A673 (cell line): ENCODE measurements around the gene CAPS2. TPM values are rescaled to one million over a fixed set of nuclear protein-coding genes. Genes with fewer than 3 reads are reported as not detected.

ENCODE experiments used
- BruUV-seq: library from RNA; stranded (reverse); fragments of 400-500 nt; replicated peaks from 2 replicates; lab custom pipeline; 2021; lab: Mats Ljungman, UMichigan
- CTCF ChIA-PET: fragments of 300-600 bp; sonication (Branson Sonifier 250); formaldehyde crosslinking; loops from one replicate; lab custom pipeline; 2022; ENCODE audit warnings: antibody characterized with exemption; lab: Charles Lee
- POLR2A ChIA-PET: fragments of 300-600 bp; sonication (Branson Sonifier 250); formaldehyde crosslinking; loops from one replicate; lab custom pipeline; 2022; ENCODE audit warnings: antibody characterized with exemption; ENCODE audit not compliant: low non-redundant PET; lab: Charles Lee
- DNase-seq: peaks from one replicate; pipeline ENCODE4 v3.0.0-alpha.2; 2015; ENCODE audit warnings: low spot score
- H3K27ac ChIP-seq: fragments of 200-600 bp; sonication (generic); 2 replicates; pipeline ENCODE4 v1.5.1; 2016; ENCODE audit warnings: mixed run types, low read depth, mild to moderate bottlenecking, mixed read lengths, antibody characterized with exemption, low read length; ENCODE audit not compliant: poor library complexity, severe bottlenecking
- H3K27me3 ChIP-seq: fragments of 200-600 bp; sonication (generic); replicated peaks from 2 replicates; pipeline ENCODE4 v1.6.1; 2017; ENCODE audit warnings: mixed run types, low read depth, mild to moderate bottlenecking, mixed read lengths, antibody characterized with exemption, low read length; ENCODE audit not compliant: insufficient read depth, poor library complexity
- H3K36me3 ChIP-seq: fragments of 200-600 bp; sonication (generic); 2 replicates; pipeline ENCODE4 v1.6.1; 2016; ENCODE audit warnings: mixed run types, mild to moderate bottlenecking, mixed read lengths, antibody characterized with exemption, low read length; ENCODE audit not compliant: insufficient read depth, poor library complexity, severe bottlenecking
- H3K4me1 ChIP-seq: fragments of 200-600 bp; sonication (generic); 2 replicates; pipeline ENCODE4 v1.6.1; 2017; ENCODE audit warnings: mixed run types, mild to moderate bottlenecking, mixed read lengths, antibody characterized with exemption, low read length; ENCODE audit not compliant: insufficient read depth, poor library complexity, severe bottlenecking
- H3K4me3 ChIP-seq: fragments of 200-600 bp; sonication (generic); 2 replicates; pipeline ENCODE4 v1.5.1; 2016; ENCODE audit warnings: low read depth, mixed run types, mild to moderate bottlenecking, mixed read lengths, low read length; ENCODE audit not compliant: poor library complexity, severe bottlenecking
- H3K9me3 ChIP-seq: fragments of 200-600 bp; sonication (generic); 2 replicates; pipeline ENCODE4 v1.6.1; 2016; ENCODE audit warnings: mixed run types, low read depth, mild to moderate bottlenecking, mixed read lengths, antibody characterized with exemption, low read length; ENCODE audit not compliant: poor library complexity, severe bottlenecking
- EZH2 ChIP-seq: fragments of 200-600 bp; sonication (generic); IDR thresholded peaks from 2 replicates; pipeline ENCODE4 v1.6.1; 2017; ENCODE audit warnings: borderline replicate concordance, low read depth, mild to moderate bottlenecking, mixed read lengths, antibody characterized with exemption, low read length; ENCODE audit not compliant: poor library complexity, severe bottlenecking
- intact Hi-C: fragments of 100-400 bp; cut with micrococcal nuclease; formaldehyde crosslinking; loops from one replicate; pipeline ENCODE4 v1.10.0; 2022; ENCODE audit not compliant: unreplicated experiment
- total RNA-seq: library from RNA; stranded (reverse); gene quantifications from 2 replicates; pipeline ENCODE4 v1.2.3, GENCODE V29; 2021
- TF ChIP-seq, protein P1 (sequence below): fragments of 300-800, 200-600 bp; sonication (generic); conservative IDR thresholded peaks from 2 replicates; pipeline ENCODE4 v1.5.1; 2017; ENCODE audit warnings: low read depth, mild to moderate bottlenecking, antibody characterized with exemption, low read length, moderate library complexity, mixed read lengths

Gene CAPS2
- total RNA-seq, 1 experiment from 2014 or later: 13.2 TPM

- BruUV-seq: no TSS peak
- DNase-seq: no peak
- intact Hi-C loops: no loop called here
- CTCF ChIA-PET: no interaction called here
- Histone ChIP-seq H3K4me1 (no peaks in the 10 kb centered on the region), H3K27ac (no peak overlapping the region), H3K9me3 (no peaks in the 10 kb centered on the region), H3K4me3 (no peak overlapping the region), H3K27me3 (no peaks in the 10 kb centered on the region), H3K36me3 (no peaks in the 10 kb centered on the region)
- POLR2A ChIA-PET: no interaction called here
- no peak for TF ChIP-seq EZH2
- TF ChIP-seq, protein P1, sequence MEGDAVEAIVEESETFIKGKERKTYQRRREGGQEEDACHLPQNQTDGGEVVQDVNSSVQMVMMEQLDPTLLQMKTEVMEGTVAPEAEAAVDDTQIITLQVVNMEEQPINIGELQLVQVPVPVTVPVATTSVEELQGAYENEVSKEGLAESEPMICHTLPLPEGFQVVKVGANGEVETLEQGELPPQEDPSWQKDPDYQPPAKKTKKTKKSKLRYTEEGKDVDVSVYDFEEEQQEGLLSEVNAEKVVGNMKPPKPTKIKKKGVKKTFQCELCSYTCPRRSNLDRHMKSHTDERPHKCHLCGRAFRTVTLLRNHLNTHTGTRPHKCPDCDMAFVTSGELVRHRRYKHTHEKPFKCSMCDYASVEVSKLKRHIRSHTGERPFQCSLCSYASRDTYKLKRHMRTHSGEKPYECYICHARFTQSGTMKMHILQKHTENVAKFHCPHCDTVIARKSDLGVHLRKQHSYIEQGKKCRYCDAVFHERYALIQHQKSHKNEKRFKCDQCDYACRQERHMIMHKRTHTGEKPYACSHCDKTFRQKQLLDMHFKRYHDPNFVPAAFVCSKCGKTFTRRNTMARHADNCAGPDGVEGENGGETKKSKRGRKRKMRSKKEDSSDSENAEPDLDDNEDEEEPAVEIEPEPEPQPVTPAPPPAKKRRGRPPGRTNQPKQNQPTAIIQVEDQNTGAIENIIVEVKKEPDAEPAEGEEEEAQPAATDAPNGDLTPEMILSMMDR: no peak
These were observed 69.8 kb downstream of the CAPS2 start for GRCh38 chr12:75260316-75260715.

DNA sequence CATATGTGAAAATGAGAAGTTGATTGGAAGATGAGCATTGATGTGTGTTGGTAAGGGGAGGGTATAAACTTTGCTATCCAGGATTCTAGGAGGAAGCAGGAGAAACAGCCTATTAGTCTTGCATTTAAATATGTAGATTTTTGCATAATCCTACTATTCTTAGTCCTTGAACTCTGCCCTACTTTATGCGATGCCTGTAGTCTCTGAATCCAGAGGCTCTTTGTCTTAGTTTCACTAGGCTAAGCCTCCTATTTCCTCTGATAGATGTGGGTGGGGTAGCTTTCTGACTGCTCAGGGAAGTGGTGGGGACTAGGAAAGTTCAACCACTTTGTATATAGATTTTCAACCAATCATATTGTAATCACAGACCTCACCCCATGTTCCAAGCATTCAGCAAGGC is 71.0 kb downstream of the CAPS2 start:
- Histone ChIP-seq H3K27me3 (no peaks in the 10 kb centered on the region), H3K4me1 (no peaks in the 10 kb centered on the region), H3K36me3 (no peaks in the 10 kb centered on the region), H3K9me3 (no peaks in the 10 kb centered on the region), H3K27ac (no peak overlapping the region), H3K4me3 (no peak overlapping the region)
- no peak for DNase-seq
- CTCF ChIA-PET: no interaction called here
- POLR2A ChIA-PET: no interaction called here
- TF ChIP-seq EZH2: no peak
- TF ChIP-seq, protein P1: no peak
- intact Hi-C loops: no loop called here
- BruUV-seq: no TSS peak

GRCh38 chr12:75257510-75257909 is 72.6 kb downstream of the CAPS2 start:
- ChIA-PET POLR2A (no interaction called here), CTCF (no interaction called here)
- Histone ChIP-seq H3K4me3 (no peak overlapping the region), H3K4me1 (no peaks in the 10 kb centered on the region), H3K9me3 (no peaks in the 10 kb centered on the region), H3K36me3 (no peaks in the 10 kb centered on the region), H3K27me3 (no peaks in the 10 kb centered on the region), H3K27ac (no peak overlapping the region)
- TF ChIP-seq, protein P1: no peak
- no peak for TF ChIP-seq EZH2
- intact Hi-C loops: no loop called here
- BruUV-seq: no TSS peak
- DNase-seq: no peak
